ENCODE measurements around the gene SFXN5. TPM values are rescaled to one million over a fixed set of nuclear protein-coding genes. Genes with fewer than 3 reads are reported as not detected.
"Not testable (repeated sequence)": the region's sequence is repeated elsewhere in the genome, so short reads cannot be mapped to it uniquely, and the experiment has no call there.

The SFXN5 gene
- total RNA-seq, 1 donor from 2014 or later = 19.0 TPM

- no peak for DNase-seq (ENCODE audit: low spot score)
Measured at GRCh38 chr2:72908741-72909140, 162.8 kb downstream of the SFXN5 start.

- DNase-seq (ENCODE audit: low spot score) = not testable (repeated sequence)
Measured at GRCh38 chr2:72907369-72907768, 164.1 kb downstream of the SFXN5 start.

- no peak for DNase-seq (ENCODE audit: low spot score)
Measured at GRCh38 chr2:72901426-72901825, 170.1 kb downstream of the SFXN5 start.

GRCh38 chr2:72900191-72900825 is 171.2 kb downstream of the SFXN5 start:
- no peak for DNase-seq (ENCODE audit: low spot score)

- DNase-seq (ENCODE audit: low spot score) = no peak
Measured at GRCh38 chr2:72898585-72898906, 173.0 kb downstream of the SFXN5 start.

- DNase-seq (ENCODE audit: low spot score) = no peak
Measured at GRCh38 chr2:72897785-72898584, 173.5 kb downstream of the SFXN5 start.

GRCh38 chr2:72896446-72896845 is 175.1 kb downstream of the SFXN5 start:
- no peak for DNase-seq (ENCODE audit: low spot score)

- DNase-seq (ENCODE audit: low spot score) = peak; percentile 72
Measured at GRCh38 chr2:72895759-72896281, 175.7 kb downstream of the SFXN5 start.

GRCh38 chr2:72895154-72895553 is 176.4 kb downstream of the SFXN5 start:
- DNase-seq (ENCODE audit: low spot score) = no peak

- DNase-seq (ENCODE audit: low spot score) = no peak
Measured at GRCh38 chr2:72894514-72894913, 177.0 kb downstream of the SFXN5 start.

- DNase-seq (ENCODE audit: low spot score) = peak; percentile 45
Measured at GRCh38 chr2:72893594-72894319, 177.8 kb downstream of the SFXN5 start.

- DNase-seq (ENCODE audit: low spot score) = peak; percentile 66
Measured at GRCh38 chr2:72892506-72893173, 178.9 kb downstream of the SFXN5 start.

Other genes starting within 250 kb of the SFXN5 start
- gene EXOC6B, start 245.7 kb downstream of the SFXN5 start, total RNA-seq (ENCODE audit: insufficient read depth, low replicate concordance) = 40.0 TPM
- 19.5 TPM for gene SPR, start 184.3 kb downstream of the SFXN5 start, total RNA-seq (ENCODE audit: insufficient read depth, low replicate concordance)
- gene EMX1, start 154.2 kb downstream of the SFXN5 start, total RNA-seq (ENCODE audit: insufficient read depth, low replicate concordance) = 3.6 TPM
- gene RAB11FIP5, start 41.2 kb upstream of the SFXN5 start, total RNA-seq (ENCODE audit: insufficient read depth, low replicate concordance) = 21.4 TPM
- 3.4 TPM for gene NOTO, start 130.9 kb upstream of the SFXN5 start, total RNA-seq (ENCODE audit: insufficient read depth, low replicate concordance)
- 50.1 TPM for gene SMYD5, start 142.5 kb upstream of the SFXN5 start, total RNA-seq (ENCODE audit: insufficient read depth, low replicate concordance)
- gene PRADC1, start 161.5 kb upstream of the SFXN5 start, total RNA-seq (ENCODE audit: insufficient read depth, low replicate concordance) = 2.2 TPM
- 111 TPM for gene CCT7, start 162.6 kb upstream of the SFXN5 start, total RNA-seq (ENCODE audit: insufficient read depth, low replicate concordance)
- gene FBXO41, start 212.8 kb upstream of the SFXN5 start, total RNA-seq (ENCODE audit: insufficient read depth, low replicate concordance) = 1.2 TPM
- 1.4 TPM for gene EGR4, start 221.8 kb upstream of the SFXN5 start, total RNA-seq (ENCODE audit: insufficient read depth, low replicate concordance)